WI38 (cell line): Measurements from ENCODE around the gene EPAS1.

ENCODE experiments used
- H3K4me3 ChIP-seq: 2 replicates; pipeline ENCODE4 v1.5.1; 2011; ENCODE audit warnings: low read depth, mild to moderate bottlenecking, control low read depth, low read length
- CTCF ChIP-seq: IDR thresholded peaks from 2 replicates; pipeline ENCODE4 v1.5.1; 2012; ENCODE audit warnings: low read depth, mild to moderate bottlenecking, control low read depth, low read length

The EPAS1 gene

GRCh38 chr2:46371854-46372253, 74.6 kb downstream of the EPAS1 start:
- no peak overlapping the region for H3K4me3 ChIP-seq
- no peak for TF ChIP-seq CTCF

GRCh38 chr2:46372475-46372874, 75.3 kb downstream of the EPAS1 start:
- no peak overlapping the region for H3K4me3 ChIP-seq
- no peak for TF ChIP-seq CTCF

- TF ChIP-seq CTCF = no peak
- H3K4me3 ChIP-seq = no peak overlapping the region
These were observed 76.0 kb downstream of the EPAS1 start for GRCh38 chr2:46373238-46373637.

GRCh38 chr2:46375566-46376125, 78.4 kb downstream of the EPAS1 start:
- H3K4me3 ChIP-seq = no peak overlapping the region
- TF ChIP-seq CTCF = no peak

- no peak for TF ChIP-seq CTCF
- H3K4me3 ChIP-seq = no peak overlapping the region
These were observed 79.4 kb downstream of the EPAS1 start for GRCh38 chr2:46376586-46376985.

- no peak overlapping the region for H3K4me3 ChIP-seq
- TF ChIP-seq CTCF = no peak
These were observed 79.9 kb downstream of the EPAS1 start for GRCh38 chr2:46377101-46377581.

GRCh38 chr2:46377666-46378560, 80.7 kb downstream of the EPAS1 start:
- TF ChIP-seq CTCF = no peak
- no peak overlapping the region for H3K4me3 ChIP-seq
